HG02763 (cell line): ENCODE results near the gene AKTIP.

Source experiments
- ATAC-seq: cut with Tn5 transposase; IDR thresholded peaks from one replicate; pipeline ENCODE4 v1.9.1; 2021; ENCODE audit warnings: mild to moderate bottlenecking, moderate library complexity; ENCODE audit not compliant: unreplicated experiment

AKTIP gene

DNA sequence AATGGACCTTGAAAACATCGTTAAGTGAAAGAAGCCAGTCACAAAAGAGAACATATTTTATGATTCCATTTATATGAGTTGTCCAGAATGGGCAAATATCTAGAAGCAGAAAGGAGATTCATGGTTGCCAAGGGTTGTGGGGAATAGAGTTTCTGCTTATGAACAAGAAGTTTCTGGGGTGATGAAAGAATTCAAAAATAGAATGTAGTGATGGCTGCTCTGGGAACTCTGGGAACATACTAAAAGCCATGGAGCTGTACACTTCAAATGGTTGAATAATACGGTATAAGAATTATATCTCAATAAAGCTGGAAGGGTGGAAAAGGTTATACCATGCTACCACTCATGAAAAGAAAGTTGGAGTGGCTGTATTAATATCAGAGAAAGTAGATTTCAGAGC is 18.5 kb downstream of the AKTIP start:
- ATAC-seq, result no peak

DNA sequence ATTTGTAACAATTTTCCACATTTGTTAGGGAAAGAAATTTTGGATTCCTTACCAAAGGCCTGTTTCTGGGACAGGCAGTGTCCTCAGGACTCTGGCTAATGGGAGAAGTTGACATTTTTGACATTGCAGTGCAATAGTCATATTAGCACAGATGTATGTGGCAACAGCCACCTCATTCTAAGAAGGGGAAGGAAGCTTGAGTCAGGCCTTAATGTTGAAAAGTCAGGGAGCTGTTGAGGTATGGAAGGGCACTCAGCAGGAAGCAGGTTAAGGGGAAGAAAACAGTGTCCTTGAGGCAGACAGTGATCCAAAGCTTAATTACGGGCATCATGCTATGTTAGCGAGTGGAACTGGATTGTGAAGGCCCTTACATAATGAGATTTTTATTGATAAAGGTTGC is 20.9 kb downstream of the AKTIP start:
- ATAC-seq, result no peak

GRCh38 chr16:53480394-53480793 is 22.6 kb downstream of the AKTIP start:
- ATAC-seq, result no peak

DNA sequence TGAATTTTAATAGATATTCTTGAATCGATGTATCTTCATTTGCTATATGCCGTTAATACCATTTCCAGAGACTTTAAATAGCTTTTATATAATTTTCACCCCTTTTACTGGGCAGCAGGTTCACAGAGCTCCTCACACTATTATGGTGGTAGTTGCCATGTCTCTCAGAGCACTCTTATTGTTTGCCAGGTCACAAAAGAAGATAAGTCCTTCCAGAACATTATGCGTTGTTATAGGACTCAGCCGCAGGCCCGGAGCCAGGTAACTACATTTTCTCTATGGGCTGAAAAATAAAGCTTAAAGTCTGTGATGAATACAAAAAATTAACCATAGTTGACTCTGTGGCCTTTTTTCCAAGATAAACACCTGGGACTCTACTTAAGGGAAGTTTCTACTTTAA is 24.0 kb downstream of the AKTIP start:
- no peak for ATAC-seq

- ATAC-seq, result no peak
These were observed 26.1 kb downstream of the AKTIP start for GRCh38 chr16:53476867-53477266.

GRCh38 chr16:53465606-53466280 is 37.3 kb downstream of the AKTIP start:
- ATAC-seq, result no peak

- ATAC-seq, result no peak
These were observed 44.4 kb downstream of the AKTIP start for GRCh38 chr16:53458635-53459034.

GRCh38 chr16:53457670-53458069 is 45.3 kb downstream of the AKTIP start:
- peak; percentile 100 for ATAC-seq

- ATAC-seq, result no peak
These were observed 46.4 kb downstream of the AKTIP start for GRCh38 chr16:53456625-53457024.

GRCh38 chr16:53453928-53454327 is 49.1 kb downstream of the AKTIP start:
- ATAC-seq, result no peak

GRCh38 chr16:53449816-53450517 is 53.0 kb downstream of the AKTIP start:
- ATAC-seq, result no peak

DNA sequence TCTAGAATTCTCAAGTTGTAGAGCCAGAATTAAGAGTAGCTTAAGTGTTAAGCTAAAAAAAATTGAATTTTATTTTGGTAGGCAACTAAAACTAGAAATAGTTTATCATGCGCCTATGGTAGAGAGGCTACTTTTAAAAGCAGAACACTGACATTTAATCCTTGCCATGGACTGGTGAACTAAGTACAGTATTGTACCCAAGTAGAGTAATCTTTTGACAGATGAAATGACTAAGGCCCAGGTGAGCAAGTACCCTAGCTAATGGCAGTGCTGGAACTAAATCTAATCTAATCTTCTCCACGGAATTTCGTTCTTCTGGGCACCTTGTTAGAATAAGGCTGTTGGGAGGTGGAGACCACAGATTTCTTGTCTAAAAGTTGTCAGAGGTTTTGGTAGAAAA is 56.9 kb downstream of the AKTIP start:
- no peak for ATAC-seq

DNA sequence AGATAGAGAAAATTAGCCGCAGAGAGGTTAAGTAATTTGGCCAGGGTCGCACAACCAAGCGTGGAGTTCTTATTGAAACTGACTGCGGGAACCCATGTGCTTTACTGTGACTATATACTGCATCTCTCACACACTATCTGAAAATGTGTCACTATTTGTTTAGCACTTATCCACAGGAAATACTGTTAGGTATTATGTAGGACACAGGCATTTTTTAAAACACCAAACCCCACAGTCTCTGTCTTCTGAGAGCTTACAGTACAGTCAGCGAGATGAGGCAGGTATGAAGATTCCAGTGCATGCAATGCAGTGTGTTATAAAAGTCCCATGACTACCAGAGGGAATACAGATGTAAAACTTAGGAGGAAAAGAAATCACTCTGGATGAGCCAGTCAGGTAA is 57.5 kb downstream of the AKTIP start:
- no peak for ATAC-seq
